IPS DF 19.7 (cell line): ENCODE data around the gene WSCD2.

Experiments
- DNase-seq: peaks from one replicate; pipeline ENCODE4 v3.0.0-alpha.2; 2013; ENCODE audit warnings: low read depth, low spot score

WSCD2 gene

GRCh38 chr12:108232565-108232964, 103.5 kb downstream of the WSCD2 start:
- DNase-seq, result no peak

DNA sequence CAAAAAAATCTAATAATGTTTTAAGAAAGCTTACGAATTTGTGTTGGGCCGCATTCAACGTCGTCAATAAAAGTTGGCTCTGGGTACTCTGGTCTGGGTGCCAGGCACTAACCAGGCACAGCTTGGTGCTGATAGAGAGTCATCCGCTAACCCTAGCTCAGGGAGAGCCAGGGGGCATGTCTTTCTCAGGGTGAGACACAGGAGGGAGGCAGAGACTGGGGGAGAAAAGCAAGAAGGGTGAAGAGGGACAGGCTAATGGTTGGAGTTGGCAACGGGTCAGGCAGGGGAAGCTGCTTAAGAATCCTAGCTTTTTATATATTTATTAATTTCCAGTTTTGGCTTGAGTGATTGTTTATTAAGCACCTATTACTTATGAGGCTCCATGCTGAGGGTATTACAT, 105.1 kb downstream of the WSCD2 start:
- no peak for DNase-seq

DNA sequence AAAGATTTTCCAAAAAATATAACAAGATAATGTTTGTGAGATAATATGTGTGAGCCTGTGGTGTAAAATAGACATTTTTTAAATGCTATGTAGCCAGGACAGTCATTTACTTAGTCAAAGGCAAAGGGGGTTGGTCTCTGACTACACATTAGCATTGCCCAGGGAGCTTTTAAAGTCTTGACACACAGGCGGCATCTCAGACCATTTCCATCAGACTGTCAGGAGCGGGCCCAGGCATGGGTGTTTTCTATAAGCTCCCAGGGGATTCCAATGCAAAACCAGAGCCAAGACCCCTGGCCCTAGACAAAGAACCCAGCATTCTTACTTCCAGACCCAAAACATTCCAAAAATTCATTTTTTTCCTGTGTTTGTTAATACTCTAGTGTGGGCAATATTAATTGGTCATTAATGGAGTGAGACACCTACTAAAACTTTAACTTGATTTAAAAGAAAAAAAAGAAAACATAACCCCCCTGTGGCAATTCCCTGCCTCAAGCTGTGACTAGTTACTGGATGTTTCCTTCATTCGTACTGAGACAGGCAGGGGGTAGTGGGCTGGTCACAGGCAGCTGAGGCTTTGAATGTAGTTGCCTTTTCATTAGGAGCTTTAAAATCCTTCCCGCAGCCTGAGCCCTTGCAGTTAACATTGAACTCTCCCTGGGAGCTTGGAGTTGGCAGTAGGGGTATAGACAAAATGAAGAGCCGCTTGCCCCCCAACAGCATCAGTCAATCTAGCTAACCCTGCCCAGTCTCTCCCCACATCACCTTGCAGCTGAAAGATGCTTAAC, 106.3 kb downstream of the WSCD2 start:
- DNase-seq, result no peak

- DNase-seq, result no peak
These were observed 106.8 kb downstream of the WSCD2 start for GRCh38 chr12:108235985-108236263.

DNA sequence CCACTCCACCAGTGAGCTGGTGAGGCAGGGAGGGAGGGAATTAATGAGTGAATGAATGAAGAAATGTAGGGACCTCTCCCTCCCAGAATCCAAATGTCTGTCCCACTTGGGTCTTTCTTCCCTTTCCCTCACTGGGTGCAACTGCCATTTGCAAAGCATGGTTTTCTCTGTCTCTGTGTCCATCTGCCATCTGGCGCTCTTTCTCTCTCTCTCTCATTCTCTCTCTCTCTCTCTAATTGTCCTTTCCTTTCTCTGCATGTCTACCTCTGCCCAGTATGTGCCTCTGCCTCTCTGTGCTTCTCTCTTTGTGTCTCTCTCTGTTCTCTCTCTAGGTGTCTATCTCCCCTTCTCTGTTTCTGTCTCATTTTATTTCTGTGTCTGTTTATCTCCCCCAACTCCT, 107.3 kb downstream of the WSCD2 start:
- DNase-seq, result no peak

- DNase-seq, result no peak
These were observed 108.2 kb downstream of the WSCD2 start for GRCh38 chr12:108237272-108237671.

- DNase-seq, result no peak
These were observed 109.4 kb downstream of the WSCD2 start for GRCh38 chr12:108238474-108238873.

- DNase-seq, result no peak
These were observed 110.3 kb downstream of the WSCD2 start for GRCh38 chr12:108239378-108239777.

- no peak for DNase-seq
These were observed 111.1 kb downstream of the WSCD2 start for GRCh38 chr12:108240027-108240785.

- DNase-seq, result no peak
These were observed 111.8 kb downstream of the WSCD2 start for GRCh38 chr12:108240928-108241327.

DNA sequence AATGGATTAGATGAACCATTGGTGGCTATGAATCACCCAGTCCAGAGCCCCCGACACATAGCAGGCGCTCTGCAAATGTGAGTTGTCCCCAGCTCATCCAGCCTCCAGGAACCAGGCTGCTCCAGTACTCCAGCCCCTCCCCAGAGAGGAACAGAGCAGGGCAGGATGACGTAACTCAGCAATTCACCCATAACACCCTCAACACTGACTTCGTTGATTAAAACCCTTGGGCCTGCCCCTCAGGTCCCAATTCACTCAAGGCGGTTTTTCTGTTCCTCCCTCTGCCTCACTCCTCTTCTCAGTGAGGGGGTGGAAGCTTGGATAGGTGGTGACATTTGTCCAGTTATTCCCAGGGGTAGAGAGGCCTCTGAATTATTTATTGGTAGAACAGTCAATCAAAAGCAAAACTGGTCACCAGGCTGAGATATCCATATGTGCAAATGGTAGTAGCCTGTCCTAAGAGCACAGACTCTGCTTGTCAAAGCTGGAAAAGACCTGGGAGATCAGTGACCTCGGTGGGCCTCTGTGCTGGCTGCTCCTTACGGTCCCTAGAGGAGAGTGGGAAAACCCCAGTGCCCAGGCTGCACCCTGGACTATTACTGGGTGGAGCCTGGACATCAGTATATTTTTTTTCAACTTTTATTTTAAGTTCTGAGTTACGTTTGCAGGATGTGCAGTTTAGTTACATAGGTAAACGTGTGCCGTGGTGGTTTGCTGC, 113.1 kb downstream of the WSCD2 start:
- no peak for DNase-seq

- DNase-seq, result no peak
These were observed 118.0 kb downstream of the WSCD2 start for GRCh38 chr12:108247130-108247529.

GRCh38 chr12:108248011-108248410, 118.9 kb downstream of the WSCD2 start:
- DNase-seq, result no peak

GRCh38 chr12:108252523-108252922, 123.4 kb downstream of the WSCD2 start:
- no peak for DNase-seq

DNA sequence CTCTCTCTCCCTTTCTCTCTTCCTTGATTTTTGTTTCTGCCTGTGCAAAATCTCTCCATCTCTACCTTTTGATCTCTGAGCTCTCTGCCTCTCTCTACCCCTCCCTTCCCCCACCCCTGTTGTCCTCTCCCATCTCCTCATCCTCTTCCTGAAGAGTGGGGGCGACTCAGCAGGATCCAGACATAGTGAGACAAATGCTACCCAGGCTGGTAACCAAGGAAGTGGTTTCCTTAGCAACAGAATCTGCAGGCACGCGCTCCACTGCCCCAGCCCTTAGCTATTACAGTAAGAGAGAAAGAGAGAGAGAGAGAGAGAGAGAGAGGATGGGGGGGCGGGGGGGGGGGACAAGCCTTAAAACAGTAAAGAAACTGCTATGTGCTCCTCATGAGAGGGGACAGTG, 124.5 kb downstream of the WSCD2 start:
- DNase-seq, result no peak

DNA sequence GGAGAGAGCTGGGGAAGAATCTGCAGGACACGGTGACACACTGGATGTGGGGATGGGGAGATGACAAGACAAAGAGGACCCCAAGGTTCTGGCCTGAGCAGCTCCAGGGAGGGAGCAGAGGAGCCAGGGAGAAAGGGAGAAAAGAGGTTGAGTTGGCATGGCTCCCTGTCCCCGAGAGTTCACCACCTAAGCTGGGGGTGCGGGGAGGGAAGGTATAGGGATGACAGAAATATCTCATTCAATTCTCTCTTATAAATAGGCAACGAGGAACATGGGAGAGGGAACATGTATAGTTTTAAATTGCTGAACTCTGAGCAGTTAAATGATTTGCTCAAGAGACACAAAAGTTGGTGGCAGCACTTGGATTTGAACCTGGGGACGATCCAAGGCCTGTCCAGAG, 124.9 kb downstream of the WSCD2 start:
- DNase-seq, result no peak

- DNase-seq, result no peak
These were observed 125.6 kb downstream of the WSCD2 start for GRCh38 chr12:108254517-108255251.

DNA sequence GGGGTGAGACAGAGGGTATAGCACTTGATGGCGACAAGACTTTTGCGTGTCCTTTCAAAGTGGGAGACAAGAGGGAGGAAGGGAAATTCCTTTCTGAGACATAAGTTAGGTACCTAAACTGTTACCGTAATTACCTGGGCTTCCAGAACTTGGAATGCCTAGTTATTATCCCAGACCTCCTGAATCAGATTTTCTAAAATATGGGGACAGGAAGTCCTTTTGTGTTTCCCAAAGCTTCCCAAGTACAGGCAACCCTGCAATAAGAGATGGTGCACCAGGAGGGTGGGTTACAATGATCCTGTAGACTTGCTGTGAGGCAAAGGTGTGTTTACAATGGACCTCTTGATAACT, 126.1 kb downstream of the WSCD2 start:
- DNase-seq, result no peak

DNA sequence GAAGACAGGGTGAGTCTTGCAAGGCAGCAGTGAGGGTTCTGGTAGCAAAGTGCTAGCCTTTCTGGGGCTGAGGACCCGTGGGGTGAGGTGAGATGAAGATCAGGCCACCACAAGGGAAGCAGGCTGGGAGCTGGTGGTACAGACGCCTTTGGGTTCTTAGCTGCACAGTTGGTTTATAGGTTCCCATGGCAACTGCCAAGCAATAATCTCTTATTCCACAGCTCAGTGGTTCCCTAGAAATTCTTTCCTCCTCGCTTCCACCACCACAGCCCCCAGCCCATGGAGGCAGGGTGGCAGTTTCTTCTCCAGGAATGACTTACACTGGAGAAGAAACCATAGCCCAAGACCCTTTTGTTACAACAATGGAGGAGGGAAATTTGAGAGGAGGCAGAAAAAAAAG, 127.9 kb downstream of the WSCD2 start:
- no peak for DNase-seq

GRCh38 chr12:108257610-108258106, 128.6 kb downstream of the WSCD2 start:
- DNase-seq, result no peak

DNA sequence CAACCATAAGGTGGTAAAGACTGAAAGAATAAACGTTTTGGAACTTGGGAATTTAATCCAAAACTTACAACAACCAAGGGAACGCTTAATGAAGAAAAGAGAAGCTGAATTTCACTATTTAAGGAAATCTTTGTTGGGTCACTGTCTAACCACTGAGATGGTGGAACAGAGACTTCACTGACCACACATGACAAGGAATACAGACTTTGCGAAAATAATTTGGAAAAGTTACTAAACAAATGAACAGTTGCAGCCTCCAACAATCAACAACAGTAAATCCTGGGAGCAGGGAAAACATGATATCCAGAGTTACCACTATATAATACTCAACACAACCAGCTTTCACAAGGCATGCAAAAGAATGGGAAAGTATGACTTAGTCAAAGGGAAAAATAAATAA, 131.0 kb downstream of the WSCD2 start:
- DNase-seq, result no peak

GRCh38 chr12:108260969-108261368, 131.9 kb downstream of the WSCD2 start:
- DNase-seq, result no peak
